ENCODE measurements around the gene JMJD7. TPM values are rescaled to one million over a fixed set of nuclear protein-coding genes. Genes with fewer than 3 reads are reported as not detected.

The JMJD7 gene
- total RNA-seq: 10 to 100 TPM in 1 of 4 donors, 1 to 10 TPM in 3; 6.1 to 12.8 (median 9.3) TPM

DNA sequence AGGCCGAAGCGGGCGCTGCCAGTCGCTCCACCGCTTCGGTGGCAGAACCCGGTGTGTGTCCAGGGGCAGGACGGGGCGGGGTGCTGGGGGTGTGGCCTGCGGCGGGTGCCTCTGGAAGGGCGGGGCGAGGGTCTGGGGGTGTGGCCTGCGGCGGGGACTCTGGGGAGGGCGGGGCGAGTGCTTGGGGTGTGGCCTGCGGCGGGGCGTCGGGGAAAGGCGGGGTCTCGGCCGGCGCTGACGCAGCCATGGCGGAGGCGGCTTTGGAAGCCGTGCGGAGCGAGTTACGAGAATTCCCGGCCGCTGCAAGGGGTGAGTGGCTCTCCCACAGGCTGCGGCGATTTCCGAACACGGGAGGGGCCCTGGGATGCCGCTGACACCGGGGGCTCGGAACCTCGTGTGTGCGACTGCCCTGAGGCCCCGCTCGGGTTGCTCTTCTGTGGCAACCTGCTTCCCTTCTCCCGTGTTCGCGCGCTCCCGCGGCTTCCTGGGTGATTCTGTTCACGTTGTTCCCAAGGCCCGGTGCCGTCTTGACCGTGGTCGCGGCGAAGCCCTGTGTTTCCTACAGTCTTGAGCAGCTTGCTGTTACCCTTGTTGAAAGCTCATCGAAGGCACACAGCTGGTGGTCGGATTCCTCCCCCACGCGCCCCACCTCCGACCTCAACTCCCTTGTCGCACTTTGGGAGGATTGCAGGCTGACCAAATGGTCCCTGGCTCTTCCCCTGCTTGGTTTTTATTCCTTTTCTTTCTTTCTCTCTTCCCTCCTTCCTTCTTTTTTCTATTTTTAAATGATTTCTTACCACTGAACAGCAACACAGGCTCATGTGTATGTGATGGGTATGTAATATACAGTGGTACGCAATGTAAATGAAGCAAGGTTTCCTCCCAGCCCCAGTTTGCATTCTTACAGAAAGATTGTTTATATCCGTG lies at the start of gene JMJD7:
TSS of gene JMJD7 (plus strand) at position 213 of the 927 bp plus-strand sequence. CDS start at position 246, 33 bp downstream.
- peak; percentile 84 for TF ChIP-seq POLR2AphosphoS5 (IDR thresholded peaks at IDR 0.05)
- TF ChIP-seq EP300 (IDR thresholded peaks at IDR 0.05): no peak
- TF ChIP-seq POLR2A (IDR thresholded peaks at IDR 0.05): peak; percentile 74 to 80

DNA sequence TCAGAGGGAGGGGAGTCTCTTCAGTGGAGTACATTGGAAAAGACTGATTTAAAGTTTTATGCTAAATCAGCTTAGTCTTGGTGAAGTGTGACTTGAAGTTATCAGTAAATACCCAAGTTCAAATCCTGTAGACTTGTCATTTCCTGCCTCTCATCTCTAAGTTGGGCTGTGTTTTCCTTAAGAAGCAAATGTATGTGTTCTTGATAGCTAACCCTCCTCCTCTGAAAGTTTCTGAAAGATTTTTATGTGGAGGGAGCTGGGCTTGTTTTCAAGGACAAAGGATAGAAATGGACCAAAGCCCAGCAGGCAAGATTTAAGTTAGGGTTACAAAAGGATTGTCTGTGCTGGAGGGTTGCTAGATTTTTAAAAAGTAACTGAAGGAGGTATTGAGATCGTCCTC lies 49.4 kb upstream of the JMJD7 start:
- TF ChIP-seq, protein P1, sequence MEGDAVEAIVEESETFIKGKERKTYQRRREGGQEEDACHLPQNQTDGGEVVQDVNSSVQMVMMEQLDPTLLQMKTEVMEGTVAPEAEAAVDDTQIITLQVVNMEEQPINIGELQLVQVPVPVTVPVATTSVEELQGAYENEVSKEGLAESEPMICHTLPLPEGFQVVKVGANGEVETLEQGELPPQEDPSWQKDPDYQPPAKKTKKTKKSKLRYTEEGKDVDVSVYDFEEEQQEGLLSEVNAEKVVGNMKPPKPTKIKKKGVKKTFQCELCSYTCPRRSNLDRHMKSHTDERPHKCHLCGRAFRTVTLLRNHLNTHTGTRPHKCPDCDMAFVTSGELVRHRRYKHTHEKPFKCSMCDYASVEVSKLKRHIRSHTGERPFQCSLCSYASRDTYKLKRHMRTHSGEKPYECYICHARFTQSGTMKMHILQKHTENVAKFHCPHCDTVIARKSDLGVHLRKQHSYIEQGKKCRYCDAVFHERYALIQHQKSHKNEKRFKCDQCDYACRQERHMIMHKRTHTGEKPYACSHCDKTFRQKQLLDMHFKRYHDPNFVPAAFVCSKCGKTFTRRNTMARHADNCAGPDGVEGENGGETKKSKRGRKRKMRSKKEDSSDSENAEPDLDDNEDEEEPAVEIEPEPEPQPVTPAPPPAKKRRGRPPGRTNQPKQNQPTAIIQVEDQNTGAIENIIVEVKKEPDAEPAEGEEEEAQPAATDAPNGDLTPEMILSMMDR (IDR thresholded peaks at IDR 0.05): no peak
- TF ChIP-seq POLR2AphosphoS5 (IDR thresholded peaks at IDR 0.05) (no peak), EP300 (IDR thresholded peaks at IDR 0.05) (no peak), POLR2A (IDR thresholded peaks at IDR 0.05) (no peak)
- Histone ChIP-seq H3K9me3 (no peaks in the 10 kb centered on the region), H3K36me3 (no peaks in the 10 kb centered on the region), H3K27me3 (no peaks in the 10 kb centered on the region), H3K4me3 (no peak overlapping the region), H3K4me1 (peaks cover 11 to 75% (median 28%) of the 10 kb centered on the region in 3 donors), H3K27ac (peak overlapping the region in 3 of 4 donors; percentile 39 to 75 (median 72))
- no peak for ATAC-seq
- 17 to 38% methylated on average over 1 of the region's 1 CpG for WGBS, 2 donors (ENCODE audit: low coverage in 1 of 2)

More for the DNA sequence above, at the start of gene JMJD7:
- Histone ChIP-seq H3K36me3 (peaks cover 0 to 53% of the 10 kb centered on the region in 2 donors), H3K4me1 (peaks cover 0 to 31% (median 13%) of the 10 kb centered on the region in 3 donors), H3K4me3 (peak within 1 kb of the TSS; percentile 77 to 86), H3K27me3 (no peaks in the 10 kb centered on the region), H3K9me3 (no peaks in the 10 kb centered on the region), H3K27ac (peak within 1 kb of the TSS; percentile 67 to 93 (median 91))
- ATAC-seq: peak; percentile 90
- WGBS, 2 donors (ENCODE audit: low coverage in 1 of 2): 0% methylated on average over 11 to 18 of the region's 66 CpGs

DNA sequence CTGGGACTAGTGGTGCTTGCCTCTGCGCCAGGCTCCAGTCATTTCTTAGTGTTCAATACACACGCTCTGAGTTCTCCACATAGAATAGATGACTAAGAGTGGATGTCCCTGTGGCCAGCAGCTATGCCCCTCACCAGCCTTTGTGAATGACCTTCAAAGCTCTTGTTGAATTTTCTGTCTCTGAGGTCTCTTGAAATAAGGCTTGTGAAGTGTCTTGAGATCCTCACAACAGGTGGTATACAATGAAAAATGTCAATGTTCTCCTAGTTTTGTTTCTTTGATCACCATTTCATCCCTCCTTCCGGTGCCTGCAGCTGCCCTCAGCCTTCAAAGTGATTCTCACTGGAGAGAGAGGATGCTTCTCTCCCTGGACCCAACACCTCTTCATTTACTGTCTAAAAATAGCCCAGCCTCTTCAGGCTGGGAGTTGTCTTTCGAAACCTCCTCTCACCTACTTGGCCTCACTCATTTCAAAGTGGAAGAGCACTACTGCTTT lies 48.2 kb upstream of the JMJD7 start:
- no peak for ATAC-seq
- H3K36me3 ChIP-seq: no peaks in the 10 kb centered on the region
- no peak overlapping the region for H3K4me3 ChIP-seq
- H3K27me3 ChIP-seq: no peaks in the 10 kb centered on the region
- 18 to 57% methylated on average over 2 to 4 of the region's 4 CpGs for WGBS, 2 donors (ENCODE audit: low coverage in 1 of 2)
- H3K27ac ChIP-seq: peak overlapping the region in 3 of 4 donors; percentile 47 to 75 (median 72)
- peaks cover 11 to 69% (median 25%) of the 10 kb centered on the region in 3 donors for H3K4me1 ChIP-seq
- TF ChIP-seq, protein P1 (IDR thresholded peaks at IDR 0.05): no peak
- TF ChIP-seq POLR2AphosphoS5 (IDR thresholded peaks at IDR 0.05) (no peak), POLR2A (IDR thresholded peaks at IDR 0.05) (no peak), EP300 (IDR thresholded peaks at IDR 0.05) (no peak)
- no peaks in the 10 kb centered on the region for H3K9me3 ChIP-seq

DNA sequence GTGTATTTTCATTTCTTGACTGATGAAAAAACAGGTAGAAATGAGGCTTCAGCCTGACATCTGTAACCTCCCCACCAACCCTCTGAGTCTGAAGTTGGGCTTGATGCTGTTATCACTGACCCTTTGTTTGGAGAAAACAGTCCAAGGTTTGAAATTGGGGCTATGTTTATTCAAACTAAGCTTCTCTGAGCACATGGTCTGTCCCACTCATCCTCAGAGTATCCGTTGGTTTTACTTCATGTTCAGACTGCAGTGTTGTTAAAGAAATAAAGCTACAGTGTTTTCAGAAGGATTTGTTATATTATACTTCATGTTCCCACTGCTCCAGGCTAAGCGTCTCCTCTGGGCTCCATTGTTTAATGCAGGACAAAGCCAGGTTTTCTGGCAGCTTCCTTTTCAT lies 47.6 kb upstream of the JMJD7 start:
- no peak for ATAC-seq
- no peak for TF ChIP-seq POLR2A (IDR thresholded peaks at IDR 0.05)
- TF ChIP-seq, protein P1 (IDR thresholded peaks at IDR 0.05): no peak
- TF ChIP-seq EP300 (IDR thresholded peaks at IDR 0.05): no peak
- no peak for TF ChIP-seq POLR2AphosphoS5 (IDR thresholded peaks at IDR 0.05)
- Histone ChIP-seq H3K9me3 (no peaks in the 10 kb centered on the region), H3K4me1 (peaks cover 11 to 65% (median 25%) of the 10 kb centered on the region in 3 donors), H3K27me3 (no peaks in the 10 kb centered on the region), H3K27ac (peak overlapping the region in 3 of 4 donors; percentile 47 to 75 (median 72)), H3K4me3 (no peak overlapping the region), H3K36me3 (no peaks in the 10 kb centered on the region)
- 6 to 13% methylated on average over 2 of the region's 2 CpGs for WGBS, 2 donors (ENCODE audit: low coverage in 1 of 2)

DNA sequence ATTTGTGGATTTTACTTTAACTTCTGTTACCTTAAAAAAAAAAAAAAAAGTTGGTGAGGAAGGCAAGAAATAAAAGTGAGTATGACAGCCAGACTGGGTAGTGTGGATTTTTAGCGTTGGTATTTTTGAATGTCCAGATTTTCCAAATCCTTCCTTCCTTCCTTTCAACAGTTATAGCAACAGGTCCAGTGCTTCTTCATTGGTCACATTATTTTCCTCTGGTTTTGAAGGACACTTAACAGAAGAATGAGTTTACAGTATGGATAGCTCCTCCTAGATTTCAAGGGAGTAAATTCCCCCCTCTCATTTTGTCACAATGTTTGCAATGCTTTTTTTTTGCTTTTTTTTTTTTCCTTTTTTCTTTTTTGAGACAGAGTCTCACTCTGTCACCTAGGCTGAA lies 47.2 kb upstream of the JMJD7 start:
- Histone ChIP-seq H3K27ac (peak overlapping the region in 3 of 4 donors; percentile 47 to 75 (median 72)), H3K36me3 (no peaks in the 10 kb centered on the region), H3K9me3 (no peaks in the 10 kb centered on the region), H3K4me1 (peaks cover 11 to 61% (median 20%) of the 10 kb centered on the region in 3 donors), H3K4me3 (no peak overlapping the region), H3K27me3 (no peaks in the 10 kb centered on the region)
- no peak for ATAC-seq
- TF ChIP-seq EP300 (IDR thresholded peaks at IDR 0.05) (no peak), POLR2A (IDR thresholded peaks at IDR 0.05) (no peak), POLR2AphosphoS5 (IDR thresholded peaks at IDR 0.05) (no peak)
- TF ChIP-seq, protein P1 (IDR thresholded peaks at IDR 0.05): no peak
- WGBS, 2 donors (ENCODE audit: low coverage in 1 of 2): 18 to 43% methylated on average over 1 of the region's 1 CpG
